Liver (tissue), 3 donors: Measurements from ENCODE around the gene MMP13.

Experiments used
- FOXA2 ChIP-seq: IDR thresholded peaks from 2 replicates; pipeline ENCODE4 v1.6.1; 2016; ENCODE audit warnings: antibody characterized with exemption
- GABPA ChIP-seq, 2 donors: IDR thresholded peaks in 1 of 2; conservative IDR thresholded peaks in 1 of 2; 2 replicates each; pipeline ENCODE4 v1.6.1; 2016; ENCODE audit warnings: antibody characterized with exemption in 2 of 2, mild to moderate bottlenecking in 1 of 2, moderate library complexity in 1 of 2
- SP1 ChIP-seq: IDR thresholded peaks from 2 replicates; pipeline ENCODE4 v1.6.1; 2018; ENCODE audit warnings: antibody characterized with exemption, mild to moderate bottlenecking
- TF ChIP-seq, protein P1 (sequence below): fragments of 150-350 bp; IDR thresholded peaks from 2 replicates; pipeline ENCODE4 v1.5.1; 2017; ENCODE audit warnings: improper control_type of control experiment, low read depth, low read length; ENCODE audit not compliant: missing input control
- TF ChIP-seq, protein P2 (sequence below): IDR thresholded peaks from 2 replicates; pipeline ENCODE4 v1.6.1; 2016; ENCODE audit warnings: antibody characterized with exemption, mild to moderate bottlenecking
- TF ChIP-seq, protein P3 (sequence below): IDR thresholded peaks from 2 replicates; pipeline ENCODE4 v1.6.1; 2016; ENCODE audit warnings: antibody characterized with exemption
- donor health status: healthy.
- donor health status: healthy.

DNA sequence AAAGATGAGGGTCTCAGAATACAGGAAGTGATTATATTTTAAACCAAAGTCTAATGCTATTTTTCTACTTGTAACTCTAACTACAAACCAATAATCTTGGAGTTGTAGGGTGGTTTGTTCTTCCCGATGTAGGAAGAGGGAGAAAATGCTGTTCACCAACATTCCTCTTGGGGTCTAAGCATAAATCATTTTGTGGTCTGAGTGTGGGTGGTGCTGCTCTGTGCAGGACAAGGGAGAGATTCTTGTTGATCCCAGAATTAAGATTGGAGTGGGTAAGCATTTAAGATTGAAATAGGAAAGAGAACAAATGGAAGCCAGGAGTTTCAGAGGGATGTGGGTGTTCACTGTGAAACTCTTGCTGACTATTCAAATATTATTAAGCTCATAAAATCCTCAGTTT is 38.6 kb upstream of the MMP13 start:
- TF ChIP-seq, protein P1, sequence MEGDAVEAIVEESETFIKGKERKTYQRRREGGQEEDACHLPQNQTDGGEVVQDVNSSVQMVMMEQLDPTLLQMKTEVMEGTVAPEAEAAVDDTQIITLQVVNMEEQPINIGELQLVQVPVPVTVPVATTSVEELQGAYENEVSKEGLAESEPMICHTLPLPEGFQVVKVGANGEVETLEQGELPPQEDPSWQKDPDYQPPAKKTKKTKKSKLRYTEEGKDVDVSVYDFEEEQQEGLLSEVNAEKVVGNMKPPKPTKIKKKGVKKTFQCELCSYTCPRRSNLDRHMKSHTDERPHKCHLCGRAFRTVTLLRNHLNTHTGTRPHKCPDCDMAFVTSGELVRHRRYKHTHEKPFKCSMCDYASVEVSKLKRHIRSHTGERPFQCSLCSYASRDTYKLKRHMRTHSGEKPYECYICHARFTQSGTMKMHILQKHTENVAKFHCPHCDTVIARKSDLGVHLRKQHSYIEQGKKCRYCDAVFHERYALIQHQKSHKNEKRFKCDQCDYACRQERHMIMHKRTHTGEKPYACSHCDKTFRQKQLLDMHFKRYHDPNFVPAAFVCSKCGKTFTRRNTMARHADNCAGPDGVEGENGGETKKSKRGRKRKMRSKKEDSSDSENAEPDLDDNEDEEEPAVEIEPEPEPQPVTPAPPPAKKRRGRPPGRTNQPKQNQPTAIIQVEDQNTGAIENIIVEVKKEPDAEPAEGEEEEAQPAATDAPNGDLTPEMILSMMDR, result no peak
- TF ChIP-seq SP1, result no peak
- TF ChIP-seq GABPA (IDR thresholded peaks at IDR 0.05 in 1 of 2, conservative IDR thresholded peaks at IDR 0.05 in 1 of 2), result no peak
- TF ChIP-seq, protein P2, sequence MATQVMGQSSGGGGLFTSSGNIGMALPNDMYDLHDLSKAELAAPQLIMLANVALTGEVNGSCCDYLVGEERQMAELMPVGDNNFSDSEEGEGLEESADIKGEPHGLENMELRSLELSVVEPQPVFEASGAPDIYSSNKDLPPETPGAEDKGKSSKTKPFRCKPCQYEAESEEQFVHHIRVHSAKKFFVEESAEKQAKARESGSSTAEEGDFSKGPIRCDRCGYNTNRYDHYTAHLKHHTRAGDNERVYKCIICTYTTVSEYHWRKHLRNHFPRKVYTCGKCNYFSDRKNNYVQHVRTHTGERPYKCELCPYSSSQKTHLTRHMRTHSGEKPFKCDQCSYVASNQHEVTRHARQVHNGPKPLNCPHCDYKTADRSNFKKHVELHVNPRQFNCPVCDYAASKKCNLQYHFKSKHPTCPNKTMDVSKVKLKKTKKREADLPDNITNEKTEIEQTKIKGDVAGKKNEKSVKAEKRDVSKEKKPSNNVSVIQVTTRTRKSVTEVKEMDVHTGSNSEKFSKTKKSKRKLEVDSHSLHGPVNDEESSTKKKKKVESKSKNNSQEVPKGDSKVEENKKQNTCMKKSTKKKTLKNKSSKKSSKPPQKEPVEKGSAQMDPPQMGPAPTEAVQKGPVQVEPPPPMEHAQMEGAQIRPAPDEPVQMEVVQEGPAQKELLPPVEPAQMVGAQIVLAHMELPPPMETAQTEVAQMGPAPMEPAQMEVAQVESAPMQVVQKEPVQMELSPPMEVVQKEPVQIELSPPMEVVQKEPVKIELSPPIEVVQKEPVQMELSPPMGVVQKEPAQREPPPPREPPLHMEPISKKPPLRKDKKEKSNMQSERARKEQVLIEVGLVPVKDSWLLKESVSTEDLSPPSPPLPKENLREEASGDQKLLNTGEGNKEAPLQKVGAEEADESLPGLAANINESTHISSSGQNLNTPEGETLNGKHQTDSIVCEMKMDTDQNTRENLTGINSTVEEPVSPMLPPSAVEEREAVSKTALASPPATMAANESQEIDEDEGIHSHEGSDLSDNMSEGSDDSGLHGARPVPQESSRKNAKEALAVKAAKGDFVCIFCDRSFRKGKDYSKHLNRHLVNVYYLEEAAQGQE, result no peak
- TF ChIP-seq FOXA2, result no peak
- TF ChIP-seq, protein P3, sequence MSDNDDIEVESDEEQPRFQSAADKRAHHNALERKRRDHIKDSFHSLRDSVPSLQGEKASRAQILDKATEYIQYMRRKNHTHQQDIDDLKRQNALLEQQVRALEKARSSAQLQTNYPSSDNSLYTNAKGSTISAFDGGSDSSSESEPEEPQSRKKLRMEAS, result no peak
